SJCRH30 (cell line): ENCODE results near the gene EVI2B. TPM values are rescaled to one million over a fixed set of nuclear protein-coding genes. Genes with fewer than 3 reads are reported as not detected.
"Not testable (repeated sequence)": the region's sequence is repeated elsewhere in the genome, so short reads cannot be mapped to it uniquely, and the experiment has no call there.

Source experiments
- DNase-seq, 2 experiments: peaks; one replicate each; pipeline ENCODE4 v3.0.0-alpha.2; 2015 to 2020
- H3K27ac ChIP-seq: fragments of 250-450 bp; sonication (Bioruptor Pico); 2 replicates; pipeline ENCODE4 v1.5.1; 2020; ENCODE audit warnings: mild to moderate bottlenecking, moderate library complexity
- H3K27me3 ChIP-seq: fragments of 250-450 bp; sonication (Bioruptor Pico); 2 replicates; pipeline ENCODE4 v1.5.1; 2020; ENCODE audit warnings: mild to moderate bottlenecking, moderate library complexity
- H3K36me3 ChIP-seq: fragments of 250-450 bp; sonication (Bioruptor Pico); 2 replicates; pipeline ENCODE4 v1.5.1; 2020; ENCODE audit warnings: mild to moderate bottlenecking, moderate library complexity
- H3K4me1 ChIP-seq: fragments of 250-450 bp; sonication (Bioruptor Pico); 2 replicates; pipeline ENCODE4 v1.5.1; 2020; ENCODE audit warnings: mild to moderate bottlenecking, moderate library complexity
- H3K4me3 ChIP-seq: fragments of 250-450 bp; sonication (Bioruptor Pico); 2 replicates; pipeline ENCODE4 v1.5.1; 2020; ENCODE audit warnings: mild to moderate bottlenecking, moderate library complexity
- H3K9me3 ChIP-seq: fragments of 250-450 bp; sonication (Bioruptor Pico); replicated peaks from 2 replicates; pipeline ENCODE4 v1.5.1; 2020; ENCODE audit warnings: mild to moderate bottlenecking, moderate library complexity
- total RNA-seq: library from RNA; depleted of rRNA; stranded (reverse); fragments of >200 nt; shearing (Covaris generic); gene quantifications from 2 replicates; pipeline ENCODE4 v1.2.3, GENCODE V29; 2014; rRNA removed

The EVI2B gene
- total RNA-seq, 1 experiment from 2014 or later = not detected

DNA sequence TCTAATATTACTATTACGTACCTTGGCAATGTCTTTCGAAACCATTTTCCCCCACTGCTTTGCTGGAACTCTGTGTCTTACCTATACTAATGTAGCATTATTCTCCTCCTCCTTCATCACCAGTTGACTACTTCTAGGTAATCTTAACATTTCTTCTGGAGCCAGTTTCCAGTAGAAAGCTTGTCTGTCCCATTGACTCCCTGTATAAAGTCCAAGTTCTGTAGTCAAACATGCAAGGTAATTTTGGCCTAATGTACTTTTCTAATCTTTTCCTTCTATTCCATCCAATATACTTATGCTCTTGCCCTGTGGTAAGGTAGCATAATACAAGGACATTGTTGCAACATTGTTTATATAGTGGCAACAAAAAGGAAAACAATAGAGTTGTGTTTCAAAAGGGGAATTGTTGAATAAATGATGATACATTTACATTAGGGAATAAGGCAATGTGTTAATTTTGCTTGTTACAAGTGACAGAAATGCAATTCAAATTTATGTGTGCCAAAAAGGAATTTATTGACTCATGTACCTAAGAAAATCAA is 44.7 kb downstream of the EVI2B start:
- Histone ChIP-seq H3K27me3 (no peaks in the 10 kb centered on the region), H3K36me3 (peaks cover 24% of the 10 kb centered on the region), H3K27ac (no peak overlapping the region), H3K4me1 (peaks cover 13% of the 10 kb centered on the region), H3K4me3 (no peak overlapping the region), H3K9me3 (no peaks in the 10 kb centered on the region)
- DNase-seq = no peak

DNA sequence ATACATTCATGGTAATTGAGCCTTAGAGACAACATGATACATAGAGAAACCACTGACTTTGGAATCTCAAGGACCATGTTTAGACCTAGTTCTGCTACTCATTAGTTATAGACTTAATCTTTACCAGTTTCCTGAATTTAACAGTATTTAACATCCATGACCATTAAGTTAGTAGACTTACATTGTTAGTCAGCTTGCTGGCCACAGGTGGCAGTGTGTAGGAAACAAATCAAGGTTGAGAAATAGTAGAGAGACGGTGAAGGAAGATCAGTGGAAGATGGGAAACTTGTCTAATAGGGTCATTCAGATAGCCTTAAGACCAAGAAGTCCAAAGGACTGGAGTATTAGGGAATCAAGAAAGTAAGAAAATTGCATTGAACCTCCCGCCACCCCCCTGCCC is 47.8 kb downstream of the EVI2B start:
- peaks cover 41% of the 10 kb centered on the region for H3K36me3 ChIP-seq
- no peak for DNase-seq
- H3K27ac ChIP-seq = no peak overlapping the region

DNA sequence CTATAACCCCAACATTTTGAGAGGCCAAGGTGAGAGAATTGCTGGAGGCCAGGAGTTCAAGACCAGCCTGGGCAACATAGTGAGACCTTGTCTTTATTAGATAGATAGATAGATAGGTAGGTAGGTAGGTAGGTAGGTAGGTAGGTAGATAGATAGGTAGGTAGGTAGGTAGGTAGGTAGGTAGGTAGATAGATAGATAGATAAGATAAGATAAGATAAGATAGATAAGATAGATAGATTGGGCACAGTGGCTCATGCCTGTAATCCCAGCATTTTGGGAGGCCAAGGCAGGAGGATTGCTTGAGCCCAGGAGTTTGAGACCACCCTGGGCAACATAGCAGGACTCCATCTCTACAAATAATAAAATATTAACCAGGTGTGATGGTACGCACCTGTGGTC is 50.9 kb downstream of the EVI2B start:
- H3K4me3 ChIP-seq, H3K27ac ChIP-seq, H3K9me3 ChIP-seq, H3K27me3 ChIP-seq, DNase-seq, H3K4me1 ChIP-seq: not testable (repeated sequence)
- H3K36me3 ChIP-seq = peaks cover 54% of the 10 kb centered on the region

More for the DNA sequence above, 47.8 kb downstream of the EVI2B start:
- H3K4me3 ChIP-seq = no peak overlapping the region
- peaks cover 13% of the 10 kb centered on the region for H3K4me1 ChIP-seq
- no peaks in the 10 kb centered on the region for H3K27me3 ChIP-seq
- H3K9me3 ChIP-seq = no peaks in the 10 kb centered on the region

DNA sequence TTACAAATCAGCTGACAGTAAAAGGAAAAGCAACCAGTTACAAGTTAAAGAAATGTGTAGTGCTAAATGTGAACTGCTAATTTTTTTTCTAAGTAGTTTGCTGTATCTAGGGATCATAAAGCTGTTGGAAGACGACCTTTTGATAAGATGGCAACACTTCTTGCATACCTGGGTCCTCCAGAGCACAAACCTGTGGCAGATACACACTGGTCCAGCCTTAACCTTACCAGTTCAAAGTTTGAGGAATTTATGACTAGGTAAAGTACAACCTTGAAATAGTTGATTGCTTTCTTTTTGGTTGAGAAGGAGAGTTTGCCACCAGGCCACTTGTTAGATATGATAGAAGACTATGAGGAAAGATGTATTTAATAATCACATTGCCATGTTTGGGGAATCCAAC is 52.3 kb downstream of the EVI2B start:
- Histone ChIP-seq H3K36me3 (peaks cover 54% of the 10 kb centered on the region), H3K4me3 (no peak overlapping the region), H3K27me3 (no peaks in the 10 kb centered on the region), H3K9me3 (no peaks in the 10 kb centered on the region), H3K27ac (no peak overlapping the region), H3K4me1 (no peaks in the 10 kb centered on the region)
- no peak for DNase-seq

DNA sequence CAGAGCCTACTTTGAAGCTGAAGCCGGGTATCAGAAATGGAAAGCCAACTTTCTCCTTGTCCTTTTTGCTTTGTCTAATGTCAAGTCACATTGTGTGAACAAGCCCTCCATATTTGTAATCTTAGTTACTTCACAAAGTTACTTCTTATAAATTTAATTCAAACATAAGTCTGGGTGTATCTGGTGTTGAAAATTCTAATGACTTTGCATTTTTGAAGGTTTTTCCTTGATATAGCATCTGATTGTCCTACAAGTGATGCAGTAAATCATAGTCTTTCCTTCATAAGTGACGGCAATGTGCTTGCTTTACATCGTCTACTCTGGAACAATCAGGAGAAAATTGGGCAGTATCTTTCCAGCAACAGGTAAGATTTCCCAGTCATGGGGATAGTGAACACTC is 53.7 kb downstream of the EVI2B start:
- Histone ChIP-seq H3K36me3 (peaks cover 49% of the 10 kb centered on the region), H3K9me3 (no peaks in the 10 kb centered on the region), H3K4me3 (no peak overlapping the region), H3K27me3 (no peaks in the 10 kb centered on the region), H3K4me1 (no peaks in the 10 kb centered on the region), H3K27ac (no peak overlapping the region)
- no peak for DNase-seq

DNA sequence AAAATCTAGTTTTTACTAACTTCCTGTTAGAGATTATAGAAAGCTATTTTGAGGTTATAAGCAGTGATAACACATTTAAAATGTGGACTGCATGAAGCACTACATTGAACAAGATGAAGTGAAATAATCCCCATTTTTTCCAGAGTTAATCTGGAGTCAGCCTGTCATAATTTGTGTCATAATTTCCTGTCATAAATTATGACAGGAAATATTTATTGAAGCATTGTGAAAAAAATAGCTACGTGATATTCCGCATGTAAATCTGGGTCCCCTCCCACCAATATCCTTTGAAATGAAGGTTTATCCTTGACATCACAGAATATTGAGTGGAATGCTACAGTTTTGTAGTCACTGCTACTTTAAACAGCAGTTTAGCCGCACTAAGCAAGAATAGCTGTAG is 56.9 kb downstream of the EVI2B start:
- Histone ChIP-seq H3K9me3 (no peaks in the 10 kb centered on the region), H3K4me3 (no peak overlapping the region), H3K36me3 (peaks cover 47% of the 10 kb centered on the region), H3K27ac (no peak overlapping the region), H3K27me3 (no peaks in the 10 kb centered on the region), H3K4me1 (peaks cover 8% of the 10 kb centered on the region)
- DNase-seq = no peak

DNA sequence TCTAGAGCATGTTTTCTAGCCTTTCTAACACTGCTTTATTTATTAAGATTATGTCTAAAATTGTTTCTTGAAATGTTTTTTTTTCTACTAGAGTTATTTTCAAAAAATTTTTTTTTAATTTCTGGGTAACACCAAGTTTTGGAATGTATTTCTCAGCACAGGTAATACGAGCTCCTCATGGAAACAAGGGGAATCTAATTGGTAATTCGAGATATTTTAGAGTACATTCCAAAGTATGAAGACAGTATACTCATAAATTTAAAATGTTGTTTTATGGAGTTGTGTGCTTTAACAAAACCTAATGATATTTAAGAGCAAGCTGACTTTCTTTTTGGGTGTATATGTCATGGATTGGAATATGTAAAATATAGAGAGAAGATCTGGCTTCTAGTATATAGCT is 59.2 kb downstream of the EVI2B start:
- H3K4me1 ChIP-seq = peaks cover 8% of the 10 kb centered on the region
- peak in 1 of 2 experiments; percentile 17 for DNase-seq
- H3K9me3 ChIP-seq = no peaks in the 10 kb centered on the region
- H3K36me3 ChIP-seq = peaks cover 28% of the 10 kb centered on the region
- no peak overlapping the region for H3K27ac ChIP-seq
- H3K4me3 ChIP-seq = no peak overlapping the region
- H3K27me3 ChIP-seq = no peaks in the 10 kb centered on the region

Other genes with a start within 250 kb of the EVI2B start
- gene NF1, start 219.1 kb downstream of the EVI2B start, total RNA-seq = 48.3 and 57.0 TPM in 2 replicates
- gene OMG, start 16.8 kb downstream of the EVI2B start, total RNA-seq = not detected in 2 replicates
- gene EVI2A, start 7.6 kb upstream of the EVI2B start, total RNA-seq = 0.10 and 0.38 TPM in 2 replicates
- 0.04 and 0.05 TPM in 2 replicates for gene RAB11FIP4, start 77.6 kb upstream of the EVI2B start, total RNA-seq